Measurements from ENCODE around the gene ANKRD52. TPM values are rescaled to one million over a fixed set of nuclear protein-coding genes. Genes with fewer than 3 reads are reported as not detected.
A peak's percentile ranks its signal among the peaks of the same experiment; 100 is the strongest.

The ANKRD52 gene
- total RNA-seq, 2 donors from 2014 or later = 20.3 to 24.1 TPM

GRCh38 chr12:56190695-56191155 lies 67.5 kb downstream of the ANKRD52 start:
- DNase-seq (no peak), ATAC-seq (peak in 1 of 2 donors; percentile 9)
- intact Hi-C loops (cut with DNase I) = loop anchor here in 1 of 2 donors (5.0 kb wide), 1 partner anchor 277 kb away; the partner anchor contains the start of gene SPRYD4

DNA sequence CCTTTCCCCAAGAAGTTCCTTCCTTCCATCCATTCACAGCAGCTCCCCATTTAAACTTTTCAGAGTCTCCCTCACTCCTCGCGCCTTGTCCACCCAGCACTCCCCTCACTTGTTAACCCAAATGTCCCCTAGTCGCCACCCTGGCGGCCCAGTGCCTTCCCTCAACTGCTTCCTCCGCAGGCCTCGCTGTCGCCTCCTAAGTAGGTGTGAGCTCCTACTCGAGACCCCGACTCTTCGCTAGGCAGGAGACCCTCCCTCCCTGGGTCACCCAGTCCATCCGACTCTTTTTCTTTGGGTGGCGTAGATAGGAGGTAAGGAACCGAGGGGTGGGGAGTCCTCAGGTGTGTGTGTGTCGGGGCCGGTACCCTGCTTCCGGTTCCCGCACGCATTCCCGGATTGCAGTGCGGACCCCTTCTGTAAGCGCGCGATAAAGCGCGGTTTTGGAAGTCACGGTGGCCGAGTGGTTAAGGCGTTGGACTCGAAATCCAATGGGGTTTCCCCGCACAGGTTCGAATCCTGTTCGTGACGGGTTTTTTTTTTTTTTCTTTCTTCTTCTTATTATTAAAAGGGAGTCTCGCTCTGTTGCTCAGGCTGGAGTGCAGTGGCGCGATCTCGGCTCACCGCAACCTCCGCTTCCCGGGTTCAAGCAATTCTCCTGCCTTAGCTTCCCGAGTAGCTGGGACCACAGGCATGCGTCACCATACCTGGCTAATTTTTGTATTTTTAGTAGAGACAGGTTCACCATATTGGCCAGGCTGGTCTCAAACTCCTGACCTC lies 68.1 kb downstream of the ANKRD52 start:
- ATAC-seq (peak; percentile 64 to 79), DNase-seq (peak; percentile 76)
- intact Hi-C loops (cut with DNase I) = loop anchor here (2.0 to 5.0 kb wide), 5 partner anchors 31 to 277 kb away; partner anchors contain the start of genes ESYT1 (in 1 of the 2), MYL6 (in 1 of the 2), NABP2 (in 1 of the 2) and RNF41 (in 1 of the 2)

- ATAC-seq = peak; percentile 80 to 85
- intact Hi-C loops (cut with DNase I) = loop anchor here (2.0 to 5.0 kb wide), 4 partner anchors 31 to 71 kb away; partner anchors contain the start of genes ESYT1 (in 1 of the 2), MYL6 (in 1 of the 2), NABP2 (in 1 of the 2) and RNF41 (in 1 of the 2)
- DNase-seq = peak; percentile 90
These were observed 68.9 kb downstream of the ANKRD52 start, which contains the start of gene SMARCC2 for GRCh38 chr12:56189099-56189917. Gene SMARCC2 (minus strand): TSS chr12:56189483. CDS start chr12:56189461, 22 bp downstream.

GRCh38 chr12:56188778-56189098 lies 69.4 kb downstream of the ANKRD52 start:
- ATAC-seq (peak; percentile 4 to 8), DNase-seq (no peak)
- intact Hi-C loops (cut with DNase I) = loop anchor here (2.0 to 5.0 kb wide), 4 partner anchors 30 to 70 kb away; partner anchors contain the start of genes ESYT1 (in 1 of the 2), MYL6 (in 1 of the 2), NABP2 (in 1 of the 2) and RNF41 (in 1 of the 2)

GRCh38 chr12:56188131-56188777 lies 69.9 kb downstream of the ANKRD52 start:
- DNase-seq (no peak), ATAC-seq (no peak)
- intact Hi-C loops (cut with DNase I) = loop anchor here (2.0 to 5.0 kb wide), 4 partner anchors 29 to 69 kb away; partner anchors contain the start of genes ESYT1 (in 1 of the 2), MYL6 (in 1 of the 2), NABP2 (in 1 of the 2) and RNF41 (in 1 of the 2)

Other genes starting within 250 kb of the ANKRD52 start
- 1 to 10 TPM; 6.2 to 6.7 TPM for gene IKZF4, start 237.3 kb downstream of the ANKRD52 start, total RNA-seq
- gene RPS26, start 216.5 kb downstream of the ANKRD52 start, total RNA-seq = 10 to 100 TPM; 28.5 to 47.1 TPM
- gene ERBB3, start 178.2 kb downstream of the ANKRD52 start, total RNA-seq = 1 to 10 TPM; 5.2 TPM
- gene PA2G4, start 153.8 kb downstream of the ANKRD52 start, total RNA-seq = 10 to 100 TPM; 60.4 to 83.9 TPM
- 1,000 to 10,000 TPM; 2,192 to 2,337 TPM for gene RPL41, start 141.8 kb downstream of the ANKRD52 start, total RNA-seq
- gene ZC3H10, start 140.1 kb downstream of the ANKRD52 start, total RNA-seq = 1 to 10 TPM; 6.6 to 7.6 TPM
- gene ESYT1, start 130.1 kb downstream of the ANKRD52 start, total RNA-seq = 10 to 100 TPM; 54.1 to 63.9 TPM
- 10 to 100 TPM; 40.5 to 42.5 TPM for gene MYL6B, start 105.8 kb downstream of the ANKRD52 start, total RNA-seq
- gene MYL6, start 100.0 kb downstream of the ANKRD52 start, total RNA-seq = 1,000 to 10,000 TPM; 1,071 to 1,319 TPM
- 10 to 100 TPM; 65.2 to 68.5 TPM for gene SMARCC2, start 68.9 kb downstream of the ANKRD52 start, total RNA-seq
- gene RNF41, start 36.5 kb downstream of the ANKRD52 start, total RNA-seq = 10 to 100 TPM; 42.8 to 49.4 TPM
- 10 to 100 TPM; 19.4 to 21.7 TPM for gene NABP2, start 34.0 kb downstream of the ANKRD52 start, total RNA-seq
- gene SLC39A5, start 28.3 kb downstream of the ANKRD52 start, total RNA-seq = not detected
- gene COQ10A, start 8.6 kb upstream of the ANKRD52 start, total RNA-seq = 10 to 100 TPM; 76.2 to 98.3 TPM
- gene CS, start 41.9 kb upstream of the ANKRD52 start, total RNA-seq = 100 to 1,000 TPM; 526 to 581 TPM
- gene CNPY2, start 57.6 kb upstream of the ANKRD52 start, total RNA-seq = 10 to 100 TPM; 54.1 to 60.7 TPM
- gene PAN2, start 75.6 kb upstream of the ANKRD52 start, total RNA-seq = 10 to 100 TPM; 38.5 to 39.4 TPM
- gene IL23A, start 80.5 kb upstream of the ANKRD52 start, total RNA-seq = not detected
- gene STAT2, start 101.7 kb upstream of the ANKRD52 start, total RNA-seq = 10 to 100 TPM; 52.2 to 68.1 TPM
- not detected for gene APOF, start 104.5 kb upstream of the ANKRD52 start, total RNA-seq
- gene TIMELESS, start 191.0 kb upstream of the ANKRD52 start, total RNA-seq = 1 to 10 TPM; 3.3 to 4.0 TPM
- under 1 TPM in 1 of 2 donors, not detected in 1; 0.50 TPM for gene MIP, start 196.3 kb upstream of the ANKRD52 start, total RNA-seq
- gene SPRYD4, start 210.2 kb upstream of the ANKRD52 start, total RNA-seq = 1 to 10 TPM; 2.3 to 3.2 TPM
- under 1 TPM; 0.35 to 0.42 TPM for gene GLS2, start 229.8 kb upstream of the ANKRD52 start, total RNA-seq

Data from left cardiac atrium (tissue), 4 donors.